ENCODE data around the gene SHROOM2.
A peak's percentile ranks its signal among the peaks of the same experiment; 100 is the strongest.
"Not testable (repeated sequence)": the region's sequence is repeated elsewhere in the genome, so short reads cannot be mapped to it uniquely, and the experiment has no call there.

SHROOM2 gene

GRCh38 chrX:9785944-9786797, at the start of gene SHROOM2:
Gene SHROOM2 (plus strand): TSS chrX:9786429. CDS start chrX:9786546, 117 bp downstream.
- DNase-seq (ENCODE audit: low read depth), result no peak

- no peak for DNase-seq (ENCODE audit: low read depth)
These were observed 48.9 kb upstream of the SHROOM2 start for GRCh38 chrX:9737363-9737762.

- DNase-seq (ENCODE audit: low read depth), result no peak
These were observed 48.1 kb upstream of the SHROOM2 start for GRCh38 chrX:9738151-9738550.

- no peak for DNase-seq (ENCODE audit: low read depth)
These were observed 47.1 kb upstream of the SHROOM2 start for GRCh38 chrX:9739130-9739529.

GRCh38 chrX:9745417-9746115, 40.7 kb upstream of the SHROOM2 start:
- DNase-seq (ENCODE audit: low read depth), result no peak

- peak; percentile 30 for DNase-seq (ENCODE audit: low read depth)
These were observed 39.9 kb upstream of the SHROOM2 start for GRCh38 chrX:9746148-9746888.

GRCh38 chrX:9747644-9748043, 38.6 kb upstream of the SHROOM2 start:
- DNase-seq (ENCODE audit: low read depth), result no peak

GRCh38 chrX:9749146-9749692, 37.0 kb upstream of the SHROOM2 start:
- DNase-seq (ENCODE audit: low read depth), result no peak

- no peak for DNase-seq (ENCODE audit: low read depth)
These were observed 28.9 kb upstream of the SHROOM2 start for GRCh38 chrX:9757366-9757765.

GRCh38 chrX:9758021-9758638, 28.1 kb upstream of the SHROOM2 start:
- no peak for DNase-seq (ENCODE audit: low read depth)

- no peak for DNase-seq (ENCODE audit: low read depth)
These were observed 26.9 kb upstream of the SHROOM2 start for GRCh38 chrX:9759337-9759736.

- DNase-seq (ENCODE audit: low read depth), result no peak
These were observed 21.0 kb upstream of the SHROOM2 start for GRCh38 chrX:9765072-9765736.

GRCh38 chrX:9765737-9766097, 20.5 kb upstream of the SHROOM2 start, which contains the start of gene GPR143:
Gene GPR143 (minus strand): TSS chrX:9765847. CDS start chrX:9765817, 30 bp downstream.
- no peak for DNase-seq (ENCODE audit: low read depth)

GRCh38 chrX:9767375-9767774, 18.9 kb upstream of the SHROOM2 start:
- DNase-seq (ENCODE audit: low read depth), result no peak

- DNase-seq (ENCODE audit: low read depth), result not testable (repeated sequence)
These were observed 17.8 kb upstream of the SHROOM2 start for GRCh38 chrX:9768321-9768839.

GRCh38 chrX:9770319-9770718, 15.9 kb upstream of the SHROOM2 start:
- DNase-seq (ENCODE audit: low read depth), result no peak

- DNase-seq (ENCODE audit: low read depth), result no peak
These were observed 13.3 kb upstream of the SHROOM2 start for GRCh38 chrX:9772943-9773342.

GRCh38 chrX:9775930-9776329, 10.3 kb upstream of the SHROOM2 start:
- DNase-seq (ENCODE audit: low read depth), result no peak

GRCh38 chrX:9781941-9782340, 4.3 kb upstream of the SHROOM2 start:
- no peak for DNase-seq (ENCODE audit: low read depth)

GRCh38 chrX:9784332-9784731, 1.9 kb upstream of the SHROOM2 start:
- no peak for DNase-seq (ENCODE audit: low read depth)
